ENCODE data around the gene CST6.

GRCh38 chr11:66036334-66036710, 24.5 kb downstream of the CST6 start:
- TF ChIP-seq EZH2 (IDR thresholded peaks at IDR 0.05; ENCODE audit: insufficient read depth, low read length) (no peak), CTCF (IDR thresholded peaks at IDR 0.05; ENCODE audit: insufficient read depth, low read depth, low read length) (no peak)
